H1 (cell line): ENCODE results near the gene CITED1. TPM values are rescaled to one million over a fixed set of nuclear protein-coding genes. Genes with fewer than 3 reads are reported as not detected.

Experiments used
- CTCF ChIA-PET: fragments of 300-600 bp; sonication (Branson Sonifier 250); formaldehyde crosslinking; loops from one replicate; lab custom pipeline; 2021; ENCODE audit not compliant: partially characterized antibody; lab: Charles Lee
- POLR2A ChIA-PET: fragments of 300-600 bp; sonication (Branson Sonifier 250); formaldehyde crosslinking; loops from one replicate; lab custom pipeline; 2021; ENCODE audit warnings: inconsistent platforms; ENCODE audit not compliant: partially characterized antibody; lab: Charles Lee
- DNase-seq, 2 experiments: peaks; one replicate each; pipeline versions ENCODE4 v3.0.0 to v3.0.0-alpha.2; 2010 to 2022; ENCODE audit warnings: low spot score in 2 of 2, low read depth in 1 of 2, mixed read lengths in 1 of 2
- FAIRE-seq: peaks from 2 replicates; lab custom pipeline; 2011; peaks lifted over from hg19 to GRCh38; lab: Jason Lieb, UNC
- H2AFZ ChIP-seq: 2 replicates; pipeline ENCODE4 v1.8.1; 2012; ENCODE audit warnings: low read length, inconsistent platforms
- H2AK5ac ChIP-seq: 2 replicates; pipeline ENCODE4 v1.6.1; 2013; ENCODE audit warnings: low read depth, low read length
- H2BK120ac ChIP-seq: replicated peaks from 2 replicates; pipeline ENCODE3; 2013; ENCODE audit warnings: low read depth, low read length, inconsistent platforms
- H2BK12ac ChIP-seq: 2 replicates; pipeline ENCODE4 v1.6.1; 2013; ENCODE audit warnings: low read depth, low read length
- H2BK15ac ChIP-seq: 2 replicates; pipeline ENCODE4 v1.6.1; 2013; ENCODE audit warnings: low read length
- H2BK20ac ChIP-seq: 2 replicates; pipeline ENCODE4 v1.6.1; 2013; ENCODE audit warnings: low read length
- H2BK5ac ChIP-seq: 2 replicates; pipeline ENCODE4 v1.6.1; 2013; ENCODE audit warnings: low read depth, low read length
- H3K14ac ChIP-seq: 2 replicates; pipeline ENCODE4 v1.6.1; 2013; ENCODE audit warnings: inconsistent platforms; ENCODE audit not compliant: insufficient read length
- H3K18ac ChIP-seq: 2 replicates; pipeline ENCODE4 v1.6.1; 2013; ENCODE audit warnings: low read length; ENCODE audit errors: extremely low read depth
- H3K23ac ChIP-seq: 2 replicates; pipeline ENCODE4 v1.6.1; 2013; ENCODE audit warnings: inconsistent platforms; ENCODE audit not compliant: insufficient read length
- H3K23me2 ChIP-seq: 2 replicates; pipeline ENCODE4 v1.6.1; 2013; ENCODE audit warnings: low read depth, low read length
- H3K27ac ChIP-seq: 2 replicates; pipeline ENCODE4 v1.6.1; 2011; ENCODE audit warnings: low read depth, low read length, inconsistent platforms
- H3K27me3 ChIP-seq, 4 experiments: replicated peaks in 1 of 4; 1 replicate in 1 of 4; 2 replicates in 3 of 4; pipeline versions ENCODE4 v1.6.1 to v1.8.1; 2011 to 2013; ENCODE audit warnings: low read length in 3 of 4, mild to moderate bottlenecking in 3 of 4, inconsistent platforms in 2 of 4, mixed read lengths in 2 of 4, moderate library complexity in 1 of 4; ENCODE audit not compliant: control insufficient read depth in 3 of 4, insufficient read depth in 3 of 4; ENCODE audit errors: extremely low read depth in 1 of 4
- H3K36me3 ChIP-seq, 4 experiments: 2 replicates each; pipeline versions ENCODE4 v1.6.1 to v1.8.1; 2011 to 2013; ENCODE audit warnings: mild to moderate bottlenecking in 4 of 4, low read length in 3 of 4, moderate library complexity in 2 of 4, control low read depth in 1 of 4, inconsistent platforms in 1 of 4; ENCODE audit not compliant: insufficient read depth in 4 of 4, control insufficient read depth in 2 of 4
- H3K4ac ChIP-seq: replicated peaks from 2 replicates; pipeline ENCODE3; 2013; ENCODE audit warnings: low read length, low read depth, mixed read lengths, inconsistent platforms; ENCODE audit not compliant: insufficient read length
- H3K4me1 ChIP-seq, 4 experiments: replicated peaks in 1 of 4; 1 replicate in 1 of 4; 2 replicates in 3 of 4; pipeline versions ENCODE4 v1.6.1 to v1.8.1; 2011 to 2013; ENCODE audit warnings: low read length in 3 of 4, inconsistent platforms in 2 of 4, mixed read lengths in 1 of 4; ENCODE audit not compliant: insufficient read depth in 4 of 4, control insufficient read depth in 3 of 4
- H3K4me2 ChIP-seq, 2 experiments: 2 replicates each; pipeline versions ENCODE4 v1.6.1 to v1.8.1; 2011 to 2013; ENCODE audit warnings: low read depth in 2 of 2, low read length in 2 of 2, control low read depth in 1 of 2, inconsistent platforms in 1 of 2, mild to moderate bottlenecking in 1 of 2; ENCODE audit not compliant: insufficient read depth in 1 of 2
- H3K4me3 ChIP-seq, 4 experiments: fragments of 200-600, 300-600 bp in 1 of 4; sonication (generic), shearing (Covaris generic), sonication (Bioruptor Twin) in 1 of 4; 2 replicates each; pipeline versions ENCODE4 v1.5.1 to v1.8.1; 2011 to 2016; ENCODE audit warnings: low read length in 4 of 4, low read depth in 3 of 4, control low read depth in 2 of 4, inconsistent platforms in 2 of 4, mild to moderate bottlenecking in 2 of 4, mixed read lengths in 1 of 4, moderate library complexity in 1 of 4; ENCODE audit not compliant: insufficient read depth in 2 of 4; ENCODE audit errors: extremely low read depth in 1 of 4
- H3K56ac ChIP-seq: replicated peaks from 2 replicates; pipeline ENCODE3; 2013; ENCODE audit warnings: low read depth, mild to moderate bottlenecking, mixed read lengths, low read length, inconsistent platforms; ENCODE audit not compliant: insufficient read length
- H3K79me1 ChIP-seq: 2 replicates; pipeline ENCODE4 v1.6.1; 2013; ENCODE audit warnings: low read depth, low read length, control low read depth
- H3K79me2 ChIP-seq, 2 experiments: 2 replicates each; pipeline versions ENCODE4 v1.6.1 to v1.8.1; 2012 to 2013; ENCODE audit warnings: low read length in 2 of 2, mild to moderate bottlenecking in 2 of 2, inconsistent platforms in 1 of 2; ENCODE audit not compliant: insufficient read depth in 2 of 2, control insufficient read depth in 1 of 2
- H3K9ac ChIP-seq, 4 experiments: replicated peaks in 1 of 4; 1 replicate in 1 of 4; 2 replicates in 3 of 4; pipeline versions ENCODE4 v1.6.1 to v1.8.1; 2011 to 2013; ENCODE audit warnings: low read depth in 3 of 4, low read length in 3 of 4, control low read depth in 2 of 4, mild to moderate bottlenecking in 2 of 4, moderate library complexity in 2 of 4, inconsistent platforms in 1 of 4; ENCODE audit errors: extremely low read depth in 1 of 4
- H3K9me3 ChIP-seq, 2 experiments: 2 replicates each; pipeline versions ENCODE4 v1.6.1 to v1.8.1; 2012 to 2013; ENCODE audit warnings: mild to moderate bottlenecking in 2 of 2, moderate library complexity in 2 of 2, control low read depth in 1 of 2, inconsistent platforms in 1 of 2, low read depth in 1 of 2, low read length in 1 of 2, mixed read lengths in 1 of 2; ENCODE audit not compliant: insufficient read depth in 2 of 2
- H4K20me1 ChIP-seq, 2 experiments: replicated peaks in 1 of 2; 2 replicates each; pipeline versions ENCODE3 to v1.8.1; 2011 to 2013; ENCODE audit warnings: inconsistent platforms in 2 of 2, low read length in 2 of 2, mild to moderate bottlenecking in 1 of 2; ENCODE audit not compliant: insufficient read depth in 2 of 2, control insufficient read depth in 1 of 2
- H4K5ac ChIP-seq: 2 replicates; pipeline ENCODE4 v1.6.1; 2013; ENCODE audit warnings: low read length, low read depth, mixed read lengths, inconsistent platforms; ENCODE audit not compliant: insufficient read length
- H4K8ac ChIP-seq: 2 replicates; pipeline ENCODE4 v1.8.0; 2013; ENCODE audit warnings: mild to moderate bottlenecking, moderate library complexity, low read length, inconsistent platforms; ENCODE audit not compliant: insufficient read depth; ENCODE audit errors: extremely low read depth
- H4K91ac ChIP-seq: replicated peaks from 2 replicates; pipeline ENCODE3; 2013; ENCODE audit warnings: low read length, mixed read lengths, inconsistent platforms; ENCODE audit not compliant: insufficient read length
- CBX5 ChIP-seq: fragments of 300-800, 300-1000 bp; sonication (generic); IDR thresholded peaks from 2 replicates; pipeline ENCODE4 v1.7.1; 2016; ENCODE audit warnings: antibody characterized with exemption, low read length, low read depth
- CEBPB ChIP-seq: IDR thresholded peaks from 2 replicates; pipeline ENCODE4 v1.6.1; 2012; ENCODE audit warnings: low read depth, low read length
- CHD1 ChIP-seq: IDR thresholded peaks from 2 replicates; pipeline ENCODE4 v1.6.1; 2012; ENCODE audit warnings: low read depth, low read length, improper control_type of control experiment
- EZH2 ChIP-seq: fragments of 200-600 bp; sonication (generic); IDR thresholded peaks from 2 replicates; pipeline ENCODE4 v1.7.1; 2012; ENCODE audit warnings: low read depth, mild to moderate bottlenecking, moderate library complexity, low read length, inconsistent platforms; ENCODE audit not compliant: severe bottlenecking
- JUN ChIP-seq: IDR thresholded peaks from 2 replicates; pipeline ENCODE4 v1.6.1; 2011; ENCODE audit warnings: low read depth, mild to moderate bottlenecking, improper control_type of control experiment, low read length
- KDM5A ChIP-seq: fragments of 200-600 bp; IDR thresholded peaks from 2 replicates; pipeline ENCODE4 v1.7.1; 2012; ENCODE audit warnings: mild to moderate bottlenecking, low read length, inconsistent platforms, mixed read lengths
- POU5F1 ChIP-seq: IDR thresholded peaks from 2 replicates; pipeline ENCODE4 v1.6.1; 2011; ENCODE audit warnings: low read depth, mild to moderate bottlenecking, low read length, moderate library complexity
- RBBP5 ChIP-seq: IDR thresholded peaks from 2 replicates; pipeline ENCODE4 v1.7.1; 2012; ENCODE audit warnings: low read depth, mild to moderate bottlenecking, inconsistent platforms, low read length, moderate library complexity, borderline replicate concordance
- SP2 ChIP-seq: IDR thresholded peaks from 2 replicates; pipeline ENCODE4 v1.6.1; 2012; ENCODE audit warnings: mild to moderate bottlenecking, low read length, inconsistent platforms
- SRF ChIP-seq: IDR thresholded peaks from 2 replicates; pipeline ENCODE4 v1.6.1; 2011; ENCODE audit warnings: mild to moderate bottlenecking, low read depth, low read length, moderate library complexity
- YY1 ChIP-seq: IDR thresholded peaks from 2 replicates; pipeline ENCODE4 v1.6.1; 2011; ENCODE audit warnings: low read depth, mild to moderate bottlenecking, low read length
- WGBS, 2 experiments: shearing (Covaris generic) in 1 of 2; methylation state at CpG; one replicate each; pipeline versions ENCODE4 v1.1.6 to v1.1.7; 2013 to 2015; ENCODE audit warnings: low lambda C conversion rate in 2 of 2, mixed read lengths in 2 of 2, inconsistent platforms in 1 of 2, low coverage in 1 of 2, missing lambda C conversion rate in 1 of 2; ENCODE audit not compliant: insufficient replicate concordance in 2 of 2, insufficient coverage in 1 of 2, insufficient read length in 1 of 2; ENCODE audit errors: extremely low coverage in 1 of 2, missing lambda C conversion rate in 1 of 2; 5-methylcytosine and 5-hydroxymethylcytosine counted together
- polyA plus RNA-seq, 7 experiments: library from polyadenylated mRNA; depleted of rRNA in 3 of 7; stranded (reverse) in 5 of 7; unstranded in 2 of 7; fragments of >200 nt in 5 of 7; fragments of 200-250 nt in 2 of 7; gene quantifications; 1 replicate in 5 of 7; 2 replicates in 1 of 7; 4 replicates in 1 of 7; pipeline versions ENCODE4 v1.2.1 to v1.2.3, GENCODE V29; 2011 to 2013; ENCODE audit warnings: missing spikeins in 2 of 7, mixed read lengths in 2 of 7
- total RNA-seq: library from RNA; stranded (reverse); fragmentation: NEBNext Ultra II Directional; extraction: Animal tissue kit (Norgen Biotek cat#: 25700); gene quantifications from 2 replicates; pipeline ENCODE4 v1.2.1, GENCODE V29; 2021
- TF ChIP-seq, protein P1 (sequence below): IDR thresholded peaks from 2 replicates; pipeline ENCODE4 v1.6.1; 2011; ENCODE audit warnings: low read depth, mild to moderate bottlenecking, low read length; ENCODE audit not compliant: insufficient read depth

CITED1 gene
- total and polyA plus RNA-seq, 2 of the 8 experiments (the other 6 are each of a cell fraction or from before 2014, with no cell fraction given), result 1.2 to 2.4 TPM

DNA sequence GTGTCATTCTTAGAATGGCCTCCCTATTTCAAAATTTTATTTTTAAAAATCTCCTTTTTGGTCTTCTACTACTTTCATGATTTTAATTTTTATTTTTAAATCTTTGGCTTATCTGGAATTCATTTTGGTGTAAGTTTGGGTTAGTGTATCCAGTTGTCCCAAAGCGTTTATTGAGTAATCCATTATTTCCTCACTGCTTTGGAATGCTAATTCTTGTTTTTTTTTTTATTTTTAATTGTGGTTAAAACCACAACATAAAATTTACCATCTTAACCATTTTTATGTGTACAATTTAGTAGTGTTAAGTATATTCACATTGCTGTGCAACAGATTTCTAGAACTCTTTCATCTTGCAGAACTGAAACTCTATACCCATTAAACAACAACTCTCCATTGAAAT, 8.7 kb downstream of the CITED1 start:
- no peak overlapping the region for H2BK15ac ChIP-seq
- no peak overlapping the region for H2BK120ac ChIP-seq
- no peaks in the 10 kb centered on the region for H3K9me3 ChIP-seq
- H3K36me3 ChIP-seq, result no peaks in the 10 kb centered on the region
- no peak for DNase-seq
- no peak overlapping the region for H2BK20ac ChIP-seq
- H3K4me3 ChIP-seq, result no peak overlapping the region
- H2BK12ac ChIP-seq, result no peak overlapping the region
- no peak overlapping the region for H3K18ac ChIP-seq
- no peak for FAIRE-seq
- H3K56ac ChIP-seq, result no peak overlapping the region
- no peak overlapping the region for H2AFZ ChIP-seq
- no peaks in the 10 kb centered on the region for H4K20me1 ChIP-seq
- no peak overlapping the region for H2AK5ac ChIP-seq
- H3K27me3 ChIP-seq, result no peaks in the 10 kb centered on the region
- H3K23ac ChIP-seq, result no peak overlapping the region
- no peaks in the 10 kb centered on the region for H3K23me2 ChIP-seq
- no peak overlapping the region for H4K8ac ChIP-seq
- CTCF ChIA-PET, result interaction anchor here (0.9 to 1.7 kb wide), 4 partner anchors 85 to 400 kb away, joined by 3 to 4 read pairs (median 3); no protein-coding TSS in a partner anchor
- H3K9ac ChIP-seq, result no peak overlapping the region
- POLR2A ChIA-PET, result interaction anchor here (1.3 to 1.7 kb wide), 2 partner anchors 19 to 20 kb away, joined by 3 to 5 read pairs; partner anchors contain the start of gene RPS4X
- no peaks in the 10 kb centered on the region for H3K4me1 ChIP-seq
- no peak overlapping the region for H3K4me2 ChIP-seq
- no peak overlapping the region for H3K4ac ChIP-seq
- WGBS, 2 experiments, result 100% methylated on average over 1 of the region's 1 CpG; no CpG with 5 or more reads in 1 of the 2 experiments
- no peak overlapping the region for H4K91ac ChIP-seq
- H3K79me1 ChIP-seq, result no peaks in the 10 kb centered on the region
- no peak overlapping the region for H3K27ac ChIP-seq
- TF ChIP-seq CEBPB (no peak), JUN (no peak), SRF (no peak), RBBP5 (no peak), SP2 (no peak), CBX5 (no peak), KDM5A (no peak), EZH2 (no peak), POU5F1 (no peak), CHD1 (no peak), YY1 (no peak)
- TF ChIP-seq, protein P1, sequence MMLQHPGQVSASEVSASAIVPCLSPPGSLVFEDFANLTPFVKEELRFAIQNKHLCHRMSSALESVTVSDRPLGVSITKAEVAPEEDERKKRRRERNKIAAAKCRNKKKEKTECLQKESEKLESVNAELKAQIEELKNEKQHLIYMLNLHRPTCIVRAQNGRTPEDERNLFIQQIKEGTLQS, result no peak
- H4K5ac ChIP-seq, result no peak overlapping the region
- no peaks in the 10 kb centered on the region for H3K79me2 ChIP-seq
- no peak overlapping the region for H2BK5ac ChIP-seq
- no peak overlapping the region for H3K14ac ChIP-seq
